GM12874 (cell line): ENCODE measurements around the gene SLC39A3.

Experiments
- TF ChIP-seq, protein P1 (sequence below): IDR thresholded peaks from 2 replicates; pipeline ENCODE4 v1.5.1; 2011; ENCODE audit warnings: low read depth, mild to moderate bottlenecking, control low read depth, low read length, moderate library complexity; ENCODE audit not compliant: insufficient read depth

SLC39A3 gene

DNA sequence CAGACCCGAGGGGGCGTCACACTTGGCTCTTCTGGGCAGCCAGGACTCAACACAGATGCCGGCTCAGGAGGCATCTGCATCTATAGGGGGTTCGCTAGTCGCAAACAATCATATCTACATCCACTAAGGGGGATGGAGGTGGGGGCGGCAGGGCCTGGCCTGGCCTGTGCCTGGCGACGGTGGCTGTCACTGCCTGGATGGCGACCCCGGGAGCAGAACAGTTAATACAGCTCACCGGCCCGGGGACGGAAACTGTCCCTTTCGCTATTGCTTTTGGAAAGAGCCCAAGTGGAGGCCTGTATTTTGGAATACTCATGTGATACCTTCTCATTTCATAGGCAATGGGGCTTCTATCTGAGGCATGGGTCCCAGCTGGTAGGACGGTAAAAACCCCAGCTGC, 25.6 kb upstream of the SLC39A3 start:
- TF ChIP-seq, protein P1, sequence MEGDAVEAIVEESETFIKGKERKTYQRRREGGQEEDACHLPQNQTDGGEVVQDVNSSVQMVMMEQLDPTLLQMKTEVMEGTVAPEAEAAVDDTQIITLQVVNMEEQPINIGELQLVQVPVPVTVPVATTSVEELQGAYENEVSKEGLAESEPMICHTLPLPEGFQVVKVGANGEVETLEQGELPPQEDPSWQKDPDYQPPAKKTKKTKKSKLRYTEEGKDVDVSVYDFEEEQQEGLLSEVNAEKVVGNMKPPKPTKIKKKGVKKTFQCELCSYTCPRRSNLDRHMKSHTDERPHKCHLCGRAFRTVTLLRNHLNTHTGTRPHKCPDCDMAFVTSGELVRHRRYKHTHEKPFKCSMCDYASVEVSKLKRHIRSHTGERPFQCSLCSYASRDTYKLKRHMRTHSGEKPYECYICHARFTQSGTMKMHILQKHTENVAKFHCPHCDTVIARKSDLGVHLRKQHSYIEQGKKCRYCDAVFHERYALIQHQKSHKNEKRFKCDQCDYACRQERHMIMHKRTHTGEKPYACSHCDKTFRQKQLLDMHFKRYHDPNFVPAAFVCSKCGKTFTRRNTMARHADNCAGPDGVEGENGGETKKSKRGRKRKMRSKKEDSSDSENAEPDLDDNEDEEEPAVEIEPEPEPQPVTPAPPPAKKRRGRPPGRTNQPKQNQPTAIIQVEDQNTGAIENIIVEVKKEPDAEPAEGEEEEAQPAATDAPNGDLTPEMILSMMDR = no peak

- TF ChIP-seq, protein P1 = no peak
Observed at GRCh38 chr19:2764945-2765344, 25.1 kb upstream of the SLC39A3 start.

- TF ChIP-seq, protein P1 = no peak
Observed at GRCh38 chr19:2763687-2764086, 23.9 kb upstream of the SLC39A3 start.

DNA sequence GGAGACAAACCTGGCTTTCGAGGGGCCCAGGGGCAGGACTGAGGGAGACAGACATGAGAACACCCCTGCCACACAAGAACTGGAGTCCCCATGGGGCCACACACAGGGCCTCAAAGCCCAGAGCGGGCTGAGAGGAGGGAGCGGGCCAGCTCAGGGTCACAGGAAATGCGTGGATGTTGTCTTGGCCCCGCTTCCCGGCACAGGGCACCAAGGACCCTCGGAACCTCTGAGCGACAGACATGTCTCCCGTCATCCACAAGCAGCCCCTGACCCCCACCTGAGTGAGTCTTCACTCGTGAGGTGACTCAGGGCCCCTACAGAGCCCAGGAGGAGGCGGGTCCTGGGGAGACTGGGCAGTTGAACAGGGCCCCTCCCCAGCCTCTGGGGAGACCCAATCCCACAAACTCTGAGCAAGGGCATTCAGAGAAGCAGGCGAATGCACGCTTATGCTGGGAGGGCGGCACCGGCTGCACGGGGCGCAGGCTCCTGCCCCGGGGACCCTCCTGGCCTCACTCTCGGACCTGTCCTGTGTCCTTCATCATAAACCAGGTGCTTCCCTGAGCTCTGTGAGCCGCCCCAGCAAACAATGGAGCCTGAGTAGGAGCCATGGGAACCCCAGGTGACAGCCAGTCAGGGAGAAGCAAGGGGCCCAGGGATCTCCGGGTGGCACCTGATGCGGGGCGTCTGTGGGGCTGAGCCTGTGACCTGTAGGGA, 23.1 kb upstream of the SLC39A3 start:
- TF ChIP-seq, protein P1 = no peak

- TF ChIP-seq, protein P1 = no peak
Observed at GRCh38 chr19:2761876-2762782, 22.3 kb upstream of the SLC39A3 start.

DNA sequence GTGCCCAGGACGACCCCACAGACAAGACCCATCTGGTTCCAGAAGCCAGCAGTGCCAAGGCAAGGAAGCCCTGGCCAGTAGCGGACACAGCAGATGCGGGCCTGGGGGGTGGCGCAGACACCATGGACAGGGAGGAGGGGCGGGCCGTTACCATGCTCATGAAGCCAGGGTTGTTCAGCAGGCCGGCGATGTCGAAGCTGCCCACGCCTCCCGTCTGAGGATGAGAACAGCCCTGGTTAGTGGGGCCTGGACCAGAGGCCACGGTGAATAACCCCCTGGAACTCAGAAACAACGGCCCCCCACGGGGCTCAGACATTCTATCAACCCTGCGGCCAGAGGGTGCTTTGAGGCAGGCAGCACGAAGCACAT, 21.5 kb upstream of the SLC39A3 start:
- TF ChIP-seq, protein P1 = no peak

GRCh38 chr19:2759965-2760364, 20.1 kb upstream of the SLC39A3 start:
- TF ChIP-seq, protein P1 = no peak
